Measurements from ENCODE around the gene MRAS. TPM values are rescaled to one million over a fixed set of nuclear protein-coding genes. Genes with fewer than 3 reads are reported as not detected.

Gene MRAS
- total RNA-seq, 1 experiment from 2014 or later, result 14.8 TPM

GRCh38 chr3:138340511-138340910, 7.9 kb upstream of the MRAS start:
- no peak for DNase-seq (ENCODE audit: low read depth)

- DNase-seq (ENCODE audit: low read depth), result no peak
Observed at GRCh38 chr3:138344754-138345153, 3.6 kb upstream of the MRAS start.

- peak; percentile 21 for DNase-seq (ENCODE audit: low read depth)
Observed at GRCh38 chr3:138348754-138349739, 668 bp downstream of the MRAS start.

- DNase-seq (ENCODE audit: low read depth), result no peak
Observed at GRCh38 chr3:138349926-138350665, 1.7 kb downstream of the MRAS start.

GRCh38 chr3:138351151-138351550, 2.8 kb downstream of the MRAS start:
- no peak for DNase-seq (ENCODE audit: low read depth)

- DNase-seq (ENCODE audit: low read depth), result no peak
Observed at GRCh38 chr3:138351916-138352550, 3.7 kb downstream of the MRAS start.

GRCh38 chr3:138354376-138354775, 6.0 kb downstream of the MRAS start:
- no peak for DNase-seq (ENCODE audit: low read depth)

GRCh38 chr3:138355071-138355470, 6.7 kb downstream of the MRAS start:
- no peak for DNase-seq (ENCODE audit: low read depth)

- no peak for DNase-seq (ENCODE audit: low read depth)
Observed at GRCh38 chr3:138356730-138357405, 8.5 kb downstream of the MRAS start.

GRCh38 chr3:138359148-138359918, 11.0 kb downstream of the MRAS start:
- DNase-seq (ENCODE audit: low read depth), result no peak

- DNase-seq (ENCODE audit: low read depth), result no peak
Observed at GRCh38 chr3:138359919-138360868, 11.8 kb downstream of the MRAS start.

- DNase-seq (ENCODE audit: low read depth), result no peak
Observed at GRCh38 chr3:138360869-138361525, 12.6 kb downstream of the MRAS start.

- DNase-seq (ENCODE audit: low read depth), result no peak
Observed at GRCh38 chr3:138361561-138361971, 13.2 kb downstream of the MRAS start.

GRCh38 chr3:138362538-138362937, 14.2 kb downstream of the MRAS start:
- no peak for DNase-seq (ENCODE audit: low read depth)

- DNase-seq (ENCODE audit: low read depth), result no peak
Observed at GRCh38 chr3:138363322-138363721, 14.9 kb downstream of the MRAS start.

- no peak for DNase-seq (ENCODE audit: low read depth)
Observed at GRCh38 chr3:138364356-138365252, 16.2 kb downstream of the MRAS start.

GRCh38 chr3:138365253-138365555, 16.8 kb downstream of the MRAS start:
- DNase-seq (ENCODE audit: low read depth), result no peak

GRCh38 chr3:138366006-138366759, 17.8 kb downstream of the MRAS start:
- no peak for DNase-seq (ENCODE audit: low read depth)
